Naive thymus-derived CD4-positive, alpha-beta T cell (primary cell): ENCODE results near the gene TMEM123. TPM values are rescaled to one million over a fixed set of nuclear protein-coding genes. Genes with fewer than 3 reads are reported as not detected.

Source experiments
- ATAC-seq: fragments of 150-1000 bp; cut with Tn5 transposase; 2 replicates; pipeline ENCODE4 v1.10.0; 2021; ENCODE audit warnings: mild to moderate bottlenecking, moderate library complexity
- CTCF ChIA-PET: fragments of 350-600 bp; sonication (Branson Sonifier 250); formaldehyde crosslinking; loops from one replicate; lab custom pipeline; 2021; ENCODE audit warnings: antibody characterized with exemption; lab: Charles Lee
- POLR2A ChIA-PET: fragments of 350-600 bp; sonication (Branson Sonifier 250); formaldehyde crosslinking; loops from one replicate; lab custom pipeline; 2021; ENCODE audit warnings: antibody characterized with exemption, inconsistent platforms; lab: Charles Lee
- DNase-seq, 9 donors: peaks; one replicate each; pipeline versions ENCODE4 v3.0.0 to v3.0.0-alpha.2; 2020 to 2022; ENCODE audit warnings: mixed read lengths in 1 of 9
- H3K27ac ChIP-seq: one replicate; pipeline ENCODE4 v1.7.0; 2013; ENCODE audit warnings: mild to moderate bottlenecking, low read depth, low read length, moderate library complexity
- H3K27me3 ChIP-seq, 2 donors: one replicate each; pipeline ENCODE4 v1.7.0; 2013; ENCODE audit warnings: low read length in 2 of 2, mild to moderate bottlenecking in 2 of 2, moderate library complexity in 2 of 2; ENCODE audit not compliant: control insufficient read depth in 2 of 2, insufficient read depth in 2 of 2
- H3K36me3 ChIP-seq, 3 experiments: 1 replicate in 2 of 3; 2 replicates in 1 of 3; pipeline ENCODE4 v1.7.0; 2013; ENCODE audit warnings: low read length in 3 of 3, mild to moderate bottlenecking in 3 of 3, moderate library complexity in 1 of 3; ENCODE audit not compliant: insufficient read depth in 3 of 3, control insufficient read depth in 2 of 3
- H3K4me1 ChIP-seq, 2 donors: one replicate each; pipeline ENCODE4 v1.7.0; 2013; ENCODE audit warnings: low read length in 2 of 2, mild to moderate bottlenecking in 2 of 2, moderate library complexity in 1 of 2; ENCODE audit not compliant: control insufficient read depth in 2 of 2, insufficient read depth in 2 of 2
- H3K4me3 ChIP-seq: 2 replicates; pipeline ENCODE4 v1.7.0; 2013; ENCODE audit warnings: mild to moderate bottlenecking, low read length
- H3K9me3 ChIP-seq, 3 experiments: 1 replicate in 2 of 3; 2 replicates in 1 of 3; pipeline ENCODE4 v1.7.0; 2013; ENCODE audit warnings: low read length in 3 of 3; ENCODE audit not compliant: control insufficient read depth in 2 of 3
- H3K27ac Mint-ChIP-seq, 9 donors: one replicate each; pipeline ENCODE4 v1.8.0; 2020 to 2022; ENCODE audit warnings: mixed read lengths in 9 of 9, mild to moderate bottlenecking in 8 of 9, moderate library complexity in 5 of 9, inconsistent platforms in 2 of 9
- H3K27me3 Mint-ChIP-seq, 5 donors: one replicate each; pipeline ENCODE4 v1.8.0; 2021 to 2022; ENCODE audit warnings: mixed read lengths in 5 of 5, mild to moderate bottlenecking in 1 of 5
- H3K36me3 Mint-ChIP-seq, 5 donors: one replicate each; pipeline ENCODE4 v1.8.0; 2020 to 2022; ENCODE audit warnings: mixed read lengths in 5 of 5, mild to moderate bottlenecking in 3 of 5, inconsistent platforms in 1 of 5
- H3K4me1 Mint-ChIP-seq, 7 donors: one replicate each; pipeline ENCODE4 v1.8.0; 2020 to 2022; ENCODE audit warnings: mixed read lengths in 7 of 7, mild to moderate bottlenecking in 3 of 7, inconsistent platforms in 1 of 7
- H3K4me3 Mint-ChIP-seq, 10 donors: one replicate each; pipeline ENCODE4 v1.8.0; 2020 to 2022; ENCODE audit warnings: mild to moderate bottlenecking in 10 of 10, mixed read lengths in 10 of 10, moderate library complexity in 6 of 10, inconsistent platforms in 2 of 10
- H3K9me3 Mint-ChIP-seq, 11 donors: one replicate each; pipeline ENCODE4 v1.8.0; 2020 to 2022; ENCODE audit warnings: mixed read lengths in 11 of 11, mild to moderate bottlenecking in 4 of 11, inconsistent platforms in 1 of 11, moderate library complexity in 1 of 11
- intact Hi-C, 2 donors: fragments of 100-400 bp; cut with micrococcal nuclease; formaldehyde crosslinking; loops; one replicate each; pipeline ENCODE4 v1.15.1; 2023
- polyA plus RNA-seq, 2 donors: library from polyadenylated mRNA; unstranded; fragments of 300-500 nt; fragmentation: Illumina TruSeq; gene quantifications; one replicate each; pipeline ENCODE4 v1.2.3, GENCODE V29; 2021
- total RNA-seq, 6 experiments: library from RNA in 5 of 6; stranded (reverse) in 5 of 6; gene quantifications; 1 replicate in 5 of 6; 2 replicates in 1 of 6; pipeline ENCODE4 v1.2.3 and lab custom pipeline; 2021 to 2026

TMEM123 gene
- total and polyA plus RNA-seq, 7 experiments from 2014 or later = 270 to 922 (median 485) TPM

GRCh38 chr11:102495161-102496042 lies 42.8 kb upstream of the TMEM123 start:
- ChIA-PET POLR2A (interaction anchor here (0.5 to 0.6 kb wide), 3 partner anchors 103 to 255 kb away, joined by 3 to 4 read pairs (median 3); no protein-coding TSS in a partner anchor), CTCF (interaction anchor here (0.7 to 1.6 kb wide), 25 partner anchors 9 to 207 kb away, joined by 3 to 36 read pairs (median 5); no protein-coding TSS in a partner anchor)
- Mint-ChIP-seq H3K9me3 (no peaks in the 10 kb centered on the region), H3K4me1 (peaks cover 4 to 26% (median 10%) of the 10 kb centered on the region in 7 donors), H3K36me3 (no peaks in the 10 kb centered on the region), H3K27ac (peak overlapping the region in 4 of 9 donors; percentile 2 to 40 (median 12)), H3K27me3 (peaks cover 0 to 22% (median 0%) of the 10 kb centered on the region in 5 donors), H3K4me3 (peak overlapping the region in 1 of 10 donors; percentile 18)
- H3K27ac ChIP-seq = no peak overlapping the region
- intact Hi-C loops = loop anchor here (1.0 to 2.0 kb wide), 10 partner anchors 42 to 207 kb away; partner anchors contain the start of gene BIRC2 (in 1 of the 2)
- H3K4me3 ChIP-seq = no peak overlapping the region
- DNase-seq (peak in 7 of 9 donors; percentile 54 to 79 (median 71)), ATAC-seq (peak; percentile 91)
- H3K9me3 ChIP-seq = no peaks in the 10 kb centered on the region
- no peaks in the 10 kb centered on the region for H3K36me3 ChIP-seq
- no peaks in the 10 kb centered on the region for H3K27me3 ChIP-seq
- H3K4me1 ChIP-seq = no peaks in the 10 kb centered on the region

- no peaks in the 10 kb centered on the region for H3K36me3 Mint-ChIP-seq
- intact Hi-C loops = loop anchor here in 1 of 2 donors (2.0 kb wide), 1 partner anchor 119 kb away; no protein-coding TSS in a partner anchor
- no peak overlapping the region for H3K27ac Mint-ChIP-seq
- no peak overlapping the region for H3K4me3 ChIP-seq
- no peaks in the 10 kb centered on the region for H3K27me3 ChIP-seq
- peaks cover 4 to 32% (median 10%) of the 10 kb centered on the region in 7 donors for H3K4me1 Mint-ChIP-seq
- H3K4me1 ChIP-seq = no peaks in the 10 kb centered on the region
- H3K4me3 Mint-ChIP-seq = no peak overlapping the region
- H3K9me3 Mint-ChIP-seq = no peaks in the 10 kb centered on the region
- no peak for ATAC-seq
- peaks cover 0 to 15% (median 0%) of the 10 kb centered on the region in 5 donors for H3K27me3 Mint-ChIP-seq
- ChIA-PET POLR2A (interaction anchor here (2.2 kb wide), 1 partner anchor 17 kb away, joined by 6 read pairs; no protein-coding TSS in a partner anchor), CTCF (interaction anchor here (0.9 to 2.3 kb wide), 7 partner anchors 16 to 152 kb away, joined by 3 to 11 read pairs (median 5); no protein-coding TSS in a partner anchor)
- H3K9me3 ChIP-seq = no peaks in the 10 kb centered on the region
- DNase-seq = no peak
- H3K36me3 ChIP-seq = no peaks in the 10 kb centered on the region
- H3K27ac ChIP-seq = no peak overlapping the region
Observed at GRCh38 chr11:102494216-102494615, 41.7 kb upstream of the TMEM123 start.

- POLR2A ChIA-PET = interaction anchor here (2.2 kb wide), 1 partner anchor 17 kb away, joined by 6 read pairs; no protein-coding TSS in a partner anchor
- ATAC-seq = no peak
- Mint-ChIP-seq H3K4me1 (peaks cover 4 to 39% (median 11%) of the 10 kb centered on the region in 7 donors), H3K36me3 (no peaks in the 10 kb centered on the region), H3K4me3 (no peak overlapping the region), H3K9me3 (no peaks in the 10 kb centered on the region), H3K27ac (no peak overlapping the region), H3K27me3 (peaks cover 0 to 10% (median 0%) of the 10 kb centered on the region in 5 donors)
- CTCF ChIA-PET = interaction anchor here (0.9 to 2.3 kb wide), 7 partner anchors 15 to 152 kb away, joined by 3 to 11 read pairs (median 5); no protein-coding TSS in a partner anchor
- no peak overlapping the region for H3K4me3 ChIP-seq
- H3K27me3 ChIP-seq = no peaks in the 10 kb centered on the region
- no peaks in the 10 kb centered on the region for H3K9me3 ChIP-seq
- no peak overlapping the region for H3K27ac ChIP-seq
- H3K4me1 ChIP-seq = no peaks in the 10 kb centered on the region
- intact Hi-C loops = no loop called here
- DNase-seq = no peak
- H3K36me3 ChIP-seq = no peaks in the 10 kb centered on the region
Observed at GRCh38 chr11:102493524-102493923, 41.0 kb upstream of the TMEM123 start.

- Mint-ChIP-seq H3K4me1 (peaks cover 4 to 55% (median 20%) of the 10 kb centered on the region in 7 donors), H3K9me3 (no peaks in the 10 kb centered on the region), H3K36me3 (no peaks in the 10 kb centered on the region), H3K27ac (peak overlapping the region in 1 of 9 donors; percentile 20), H3K27me3 (peaks cover 0 to 7% (median 0%) of the 10 kb centered on the region in 5 donors), H3K4me3 (no peak overlapping the region)
- ATAC-seq = no peak
- no peak overlapping the region for H3K27ac ChIP-seq
- POLR2A ChIA-PET = interaction anchor here (1.2 to 2.2 kb wide), 3 partner anchors 15 to 38 kb away, joined by 3 to 6 read pairs (median 4); no protein-coding TSS in a partner anchor
- H3K4me1 ChIP-seq = peaks cover 0 to 5% of the 10 kb centered on the region in 2 donors
- no peak overlapping the region for H3K4me3 ChIP-seq
- DNase-seq = no peak
- intact Hi-C loops = no loop called here
- no peaks in the 10 kb centered on the region for H3K27me3 ChIP-seq
- H3K36me3 ChIP-seq = no peaks in the 10 kb centered on the region
- CTCF ChIA-PET = interaction anchor here (0.9 to 2.3 kb wide), 5 partner anchors 12 to 149 kb away, joined by 3 to 8 read pairs (median 6); no protein-coding TSS in a partner anchor
- H3K9me3 ChIP-seq = no peaks in the 10 kb centered on the region
Observed at GRCh38 chr11:102491969-102492368, 39.4 kb upstream of the TMEM123 start.

GRCh38 chr11:102489186-102490145 lies 36.9 kb upstream of the TMEM123 start:
- H3K4me1 Mint-ChIP-seq = peaks cover 3 to 46% (median 18%) of the 10 kb centered on the region in 7 donors
- no peaks in the 10 kb centered on the region for H3K27me3 Mint-ChIP-seq
- ChIA-PET POLR2A (interaction anchor here (0.8 kb wide), 1 partner anchor 92 kb away, joined by 3 read pairs; no protein-coding TSS in a partner anchor), CTCF (interaction anchor here (1.6 kb wide), 1 partner anchor 148 kb away, joined by 3 read pairs; no protein-coding TSS in a partner anchor)
- peaks cover 0 to 3% (median 0%) of the 10 kb centered on the region in 5 donors for H3K36me3 Mint-ChIP-seq
- ATAC-seq (no peak), DNase-seq (no peak)
- intact Hi-C loops = no loop called here
- Histone ChIP-seq H3K4me1 (peaks cover 0 to 7% of the 10 kb centered on the region in 2 donors), H3K9me3 (no peaks in the 10 kb centered on the region), H3K4me3 (no peak overlapping the region), H3K36me3 (no peaks in the 10 kb centered on the region), H3K27ac (no peak overlapping the region), H3K27me3 (no peaks in the 10 kb centered on the region)
- H3K9me3 Mint-ChIP-seq = no peaks in the 10 kb centered on the region
- no peak overlapping the region for H3K4me3 Mint-ChIP-seq
- no peak overlapping the region for H3K27ac Mint-ChIP-seq
